Stimulated activated CD8-positive, alpha-beta memory T cell treated with anti-CD3 and anti-CD28 coated beads, Interleukin-7, amount 100 ng/mL, for 4 hours (primary cell): ENCODE measurements around the gene ADAP1.
"Not testable (repeated sequence)": the region's sequence is repeated elsewhere in the genome, so short reads cannot be mapped to it uniquely, and the experiment has no call there.

ENCODE experiments used
- DNase-seq, 2 donors: peaks; one replicate each; pipeline ENCODE4 v3.0.0-alpha.2; 2020; ENCODE audit warnings: low read depth in 2 of 2

The ADAP1 gene

DNA sequence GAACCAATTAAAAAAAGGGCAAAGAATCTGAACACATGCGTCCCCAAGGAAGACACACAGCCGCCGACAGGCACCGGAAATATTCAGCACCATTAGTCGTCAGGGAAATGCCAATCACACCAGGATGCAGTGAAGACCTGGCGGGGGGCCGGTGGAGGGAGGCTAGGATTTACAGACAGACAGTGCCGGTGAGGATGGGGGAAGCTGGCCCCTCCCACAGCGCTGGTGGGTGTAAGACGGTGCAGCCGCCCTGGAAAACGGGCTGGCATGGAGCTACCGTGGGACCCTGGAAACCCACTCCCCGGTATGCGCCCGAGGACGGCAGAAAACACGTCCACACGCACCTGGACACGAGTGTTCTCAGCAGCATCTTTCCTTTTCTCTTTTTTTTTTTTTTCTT, 4.8 kb upstream of the ADAP1 start:
- DNase-seq: no peak

DNA sequence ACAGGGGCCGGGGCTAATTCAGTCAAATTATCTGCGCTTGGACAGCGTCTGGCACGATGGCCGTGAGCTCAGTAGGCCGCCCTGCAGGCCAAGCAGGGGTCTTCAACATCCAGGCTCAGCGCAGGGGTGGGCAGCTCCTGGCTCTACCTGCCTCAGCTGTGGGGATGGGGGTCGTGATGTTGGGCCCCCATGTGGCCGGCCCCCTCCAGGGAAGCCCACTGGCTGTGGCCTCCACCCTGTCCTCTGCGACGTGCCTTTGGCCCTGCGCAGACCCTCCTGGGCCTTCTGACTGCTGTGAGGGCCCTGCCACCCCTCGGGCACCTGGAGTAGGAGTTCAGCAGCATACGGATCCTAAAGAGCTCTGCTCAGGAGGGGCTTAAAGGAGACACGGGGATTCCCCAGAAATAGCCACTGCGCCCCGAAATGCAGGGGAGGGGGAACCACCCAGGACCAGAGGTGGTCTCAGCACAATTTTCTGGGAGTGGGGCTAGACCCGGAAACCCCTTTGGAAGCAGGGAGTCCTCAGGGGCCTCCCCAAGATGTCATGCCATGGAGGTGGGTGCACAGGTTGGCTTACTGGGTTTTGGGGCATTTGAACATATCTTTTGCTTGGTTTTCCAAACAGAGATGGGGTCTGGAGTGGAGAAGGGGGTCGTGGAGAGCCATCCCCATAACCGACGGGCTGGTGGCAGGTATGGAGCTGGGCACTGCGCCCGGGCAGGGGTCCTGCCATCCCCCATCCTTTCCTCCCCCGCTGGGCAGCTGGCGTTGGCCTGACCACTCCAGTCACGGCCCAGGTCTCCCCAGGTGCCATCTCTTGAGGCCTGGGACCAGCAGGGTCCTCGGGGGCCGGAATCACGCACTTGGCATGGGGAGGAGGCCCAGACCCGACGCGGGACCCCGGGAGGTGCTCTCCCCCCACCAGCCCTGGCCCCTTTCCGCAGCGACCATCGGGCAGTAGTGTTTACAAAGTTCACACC, 4.0 kb upstream of the ADAP1 start:
- DNase-seq: no peak

DNA sequence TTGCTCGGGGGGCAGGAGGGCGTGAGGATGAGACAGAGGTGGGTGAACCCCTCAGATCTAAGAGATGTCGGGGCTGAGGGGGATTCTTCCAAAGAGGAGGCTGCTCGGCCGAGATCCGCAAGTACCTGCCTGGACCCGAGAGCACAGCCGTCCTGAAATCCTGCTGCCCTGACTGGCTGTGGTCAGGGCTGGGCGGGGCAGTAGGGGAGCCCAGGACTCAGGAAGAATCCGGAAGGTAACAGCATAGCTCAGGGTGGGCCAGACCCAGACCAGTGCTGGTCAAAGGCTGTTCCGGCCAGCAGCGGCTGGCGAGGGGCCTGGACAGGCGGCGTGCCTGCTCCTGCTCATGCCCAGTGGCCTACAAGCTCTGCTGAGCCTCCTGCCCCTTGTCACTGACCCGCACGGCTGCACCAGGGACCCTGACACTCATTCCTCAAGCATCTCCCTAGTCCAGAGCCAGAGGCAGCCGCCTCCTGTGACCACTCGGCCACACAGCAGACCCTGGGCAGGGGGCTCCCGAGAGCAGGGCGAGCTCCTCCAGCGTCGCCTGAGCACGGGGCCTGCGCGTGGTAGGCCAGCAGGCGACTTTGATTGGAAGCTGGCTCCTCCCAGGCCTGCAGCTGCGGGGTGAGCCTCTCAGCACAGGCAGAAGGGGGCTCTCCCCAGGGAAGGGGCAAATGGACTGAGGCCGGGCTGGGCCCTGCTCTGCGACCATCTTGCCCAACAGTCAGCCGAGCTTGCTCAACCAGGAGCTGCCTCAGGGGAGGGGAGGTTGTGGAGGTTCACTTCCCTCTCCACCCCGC, 3.1 kb upstream of the ADAP1 start:
- no peak for DNase-seq

DNA sequence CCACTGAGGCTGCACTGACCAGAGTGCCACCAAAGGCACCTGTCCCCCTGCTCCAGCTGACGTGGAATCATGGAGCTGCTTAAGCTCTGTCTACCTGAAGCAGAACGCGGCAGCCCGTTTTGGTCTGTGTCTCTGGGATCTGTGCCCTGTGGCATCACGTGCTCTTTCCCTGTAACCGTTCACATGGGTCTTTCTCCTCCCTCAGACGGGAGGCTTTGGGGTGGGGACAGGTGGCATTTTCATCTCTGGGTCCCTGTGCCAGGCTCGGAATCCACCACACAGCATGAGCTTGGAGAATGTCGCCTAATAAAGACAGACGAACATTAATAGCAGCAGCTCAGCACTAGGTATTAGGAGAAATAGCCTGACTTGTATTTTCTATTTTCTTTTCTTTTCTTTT, 1.6 kb upstream of the ADAP1 start:
- no peak for DNase-seq

DNA sequence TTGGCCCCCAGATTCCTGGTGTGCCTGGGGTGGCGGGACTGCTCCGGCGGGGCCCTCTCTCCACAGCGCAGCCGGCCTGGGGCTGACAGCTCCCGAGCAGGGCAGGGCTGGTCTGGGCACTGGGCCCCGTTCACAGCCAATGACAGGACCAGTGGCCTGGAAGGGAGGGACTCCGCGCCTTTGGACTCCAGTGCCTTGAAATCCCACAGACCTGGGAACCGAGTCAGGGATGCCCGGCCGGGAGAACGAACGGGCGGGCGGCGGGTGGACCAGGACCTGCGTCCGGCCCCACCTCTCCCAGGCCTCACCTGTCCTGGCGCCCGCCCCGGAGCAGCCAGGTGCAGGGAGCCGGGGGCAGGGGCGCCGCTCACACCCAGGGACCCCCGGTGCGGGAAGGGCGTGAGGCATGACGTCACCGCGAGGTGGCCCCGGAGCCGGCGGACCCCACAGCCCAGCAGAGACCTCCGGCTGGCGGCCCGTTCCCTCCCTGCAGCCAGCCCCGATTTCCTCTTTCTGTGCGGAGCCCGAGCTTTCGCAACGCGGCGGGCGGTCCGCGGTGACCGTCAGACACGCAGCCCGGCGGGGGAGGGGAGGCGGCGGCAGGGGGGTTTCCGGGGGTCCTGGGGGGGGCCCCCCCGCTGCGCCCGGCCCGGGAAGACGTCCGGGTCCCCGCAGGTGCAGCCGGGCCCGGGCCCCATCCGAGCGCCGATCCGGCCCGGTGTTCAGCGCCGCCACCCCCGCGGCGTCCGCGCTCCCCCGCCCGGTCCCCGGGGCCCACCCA, 743 bp downstream of the ADAP1 start:
- DNase-seq: peak in 1 of 2 donors; percentile 36

DNA sequence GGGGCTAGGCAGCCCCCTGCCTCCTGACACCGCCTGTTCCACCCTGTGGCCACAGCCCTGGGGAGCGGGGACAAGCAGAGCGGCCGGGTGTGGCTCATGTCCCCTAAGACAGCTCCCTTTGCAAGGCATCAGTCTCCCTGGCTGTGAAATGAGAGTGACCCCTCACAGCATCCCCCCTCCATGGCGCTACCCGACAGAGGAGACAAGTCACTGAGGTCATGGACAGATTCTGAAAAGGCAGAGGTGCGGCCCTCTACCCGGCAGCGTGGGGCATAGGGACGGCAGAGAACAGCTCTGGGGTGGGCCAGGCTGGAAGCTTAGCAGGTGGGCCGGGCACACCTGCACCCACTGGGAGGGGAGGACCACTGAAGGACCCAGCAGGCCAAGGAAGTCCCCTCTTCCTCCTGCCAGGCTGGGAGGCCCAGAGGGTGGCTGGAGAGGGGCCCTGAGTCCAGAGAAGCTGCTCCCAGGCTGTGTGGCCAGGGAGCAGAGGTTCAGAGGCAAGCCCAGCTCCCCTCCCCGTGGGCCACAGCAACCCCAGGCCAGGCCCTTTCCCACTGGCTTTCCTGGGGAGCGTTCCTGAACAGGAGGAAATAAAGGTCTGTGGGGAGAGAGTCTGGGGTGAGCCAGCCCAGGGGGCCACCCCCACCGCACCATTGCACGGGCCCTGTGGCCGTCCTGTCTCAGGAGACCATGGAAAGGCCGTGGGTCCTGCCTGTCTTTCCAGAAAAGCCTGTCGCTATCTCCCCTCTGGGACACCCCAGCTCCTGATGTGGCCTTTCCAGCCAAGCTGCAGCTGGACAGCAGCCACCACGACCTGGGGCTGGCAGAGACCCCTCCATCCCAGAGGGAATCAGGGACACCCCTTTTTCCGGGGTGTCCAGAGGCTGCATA, 1.7 kb downstream of the ADAP1 start:
- no peak for DNase-seq

DNA sequence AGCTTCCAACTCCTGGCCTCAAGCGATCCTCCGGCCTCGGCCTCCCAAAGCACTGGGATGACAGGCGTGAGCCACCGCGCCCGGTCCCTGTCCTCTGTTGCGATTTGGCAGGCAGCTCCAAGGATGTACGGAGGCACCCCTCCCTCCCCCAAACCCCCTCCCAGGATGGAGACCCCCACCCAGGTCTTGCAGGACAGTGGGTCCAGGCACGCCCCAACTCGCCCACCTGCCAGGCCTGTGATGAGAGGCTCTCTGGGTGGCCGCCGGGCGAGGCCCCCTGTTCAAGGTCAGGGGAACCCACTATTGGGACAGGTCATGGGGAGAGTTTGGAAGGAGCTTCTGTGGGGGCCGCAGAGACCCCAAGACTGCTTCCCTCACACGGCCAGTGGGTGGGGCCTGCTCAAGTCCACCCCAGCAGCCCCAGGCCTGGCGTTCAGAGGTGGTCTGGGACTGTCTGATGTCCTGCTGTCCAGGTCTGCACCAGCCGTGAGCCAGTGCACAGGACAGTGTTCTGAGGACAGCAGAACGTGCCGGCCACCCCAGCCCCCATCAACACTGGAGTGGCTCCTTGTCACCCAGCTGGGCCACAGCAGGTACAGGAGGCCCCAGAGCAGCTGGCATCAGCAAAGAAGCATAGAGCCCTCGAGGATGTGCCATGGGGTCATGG, 2.5 kb downstream of the ADAP1 start:
- no peak for DNase-seq

DNA sequence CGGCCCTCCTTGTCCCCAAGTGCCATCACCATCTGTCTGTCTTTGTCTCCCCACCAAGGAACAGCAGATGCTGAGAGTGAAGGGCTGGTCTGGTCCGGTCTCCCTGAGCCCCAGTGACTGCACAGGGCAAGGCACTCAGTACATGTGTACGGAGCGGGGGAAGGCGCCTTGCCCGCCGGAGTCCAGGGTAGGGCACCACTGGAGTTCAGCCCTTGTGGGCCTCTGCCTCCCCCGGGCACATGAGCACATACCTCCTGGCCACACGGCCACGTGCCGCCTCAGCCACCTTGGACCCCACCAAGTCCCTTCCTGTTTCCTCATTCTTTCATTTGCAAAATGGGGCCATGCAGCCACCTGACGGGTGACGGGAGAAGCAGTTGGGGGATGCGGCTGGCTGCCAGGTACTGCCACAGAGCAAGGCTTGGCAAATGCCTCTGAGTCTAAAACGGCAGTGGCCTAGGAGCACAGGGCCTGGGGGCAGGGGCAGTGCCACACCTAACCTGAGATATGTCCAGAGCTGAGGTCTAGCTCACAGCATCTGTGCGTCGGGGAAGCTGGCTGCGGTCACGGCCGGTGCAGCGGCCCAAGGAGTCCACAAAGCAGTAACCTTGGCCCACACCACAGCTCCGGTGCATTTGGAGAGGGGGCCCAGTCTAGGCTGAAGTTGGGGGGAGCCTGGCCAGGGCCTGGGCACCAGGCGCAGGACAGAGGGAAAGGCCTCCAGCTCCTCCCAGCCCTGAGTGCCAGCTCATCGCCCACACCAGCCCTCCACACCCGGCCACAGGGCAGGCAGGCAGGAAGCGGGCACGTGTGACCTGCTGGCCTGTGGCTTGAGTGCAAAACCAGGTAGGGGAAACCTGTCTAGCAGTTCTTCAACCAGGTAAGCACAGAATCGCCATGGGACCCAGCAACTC, 5.2 kb downstream of the ADAP1 start:
- no peak for DNase-seq

DNA sequence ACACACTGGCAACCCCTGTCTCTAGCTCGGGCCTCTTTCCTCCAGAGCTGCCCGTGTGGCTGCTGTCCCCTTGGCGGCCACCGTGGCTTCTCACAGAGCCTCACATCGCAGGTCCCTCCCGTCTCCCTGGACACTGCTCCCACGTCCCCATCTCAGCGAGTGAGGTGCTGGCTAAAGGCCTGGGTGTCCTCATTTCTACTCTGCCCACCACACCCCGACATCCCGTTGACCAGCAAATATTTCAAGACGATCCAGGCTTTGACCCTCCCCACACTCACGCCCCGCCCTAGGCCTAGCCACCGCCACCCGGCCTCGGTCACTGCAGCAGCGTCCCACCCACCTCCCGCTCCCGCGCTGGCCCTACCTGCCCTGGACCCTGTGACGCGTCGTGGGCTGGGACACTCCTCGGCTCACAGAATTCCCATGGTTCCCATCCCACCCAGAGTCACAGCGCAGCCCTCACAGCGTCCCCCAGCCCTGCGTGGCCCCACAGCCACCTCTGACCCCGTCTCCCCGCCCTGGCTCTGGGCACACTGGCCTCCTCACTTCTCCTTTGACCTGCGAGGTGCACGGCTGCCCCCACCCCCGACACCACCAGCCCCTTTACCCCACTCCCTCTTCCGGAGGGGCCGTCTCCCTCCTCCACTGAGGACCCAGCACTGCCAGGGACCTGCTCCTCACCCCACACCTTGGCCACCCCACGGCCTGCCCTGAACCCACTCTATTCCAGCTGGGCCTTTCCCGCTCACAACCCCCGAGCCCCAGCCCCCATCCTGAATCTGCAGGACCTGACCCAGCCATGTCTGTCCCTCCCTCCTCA, 6.9 kb downstream of the ADAP1 start:
- DNase-seq: no peak

DNA sequence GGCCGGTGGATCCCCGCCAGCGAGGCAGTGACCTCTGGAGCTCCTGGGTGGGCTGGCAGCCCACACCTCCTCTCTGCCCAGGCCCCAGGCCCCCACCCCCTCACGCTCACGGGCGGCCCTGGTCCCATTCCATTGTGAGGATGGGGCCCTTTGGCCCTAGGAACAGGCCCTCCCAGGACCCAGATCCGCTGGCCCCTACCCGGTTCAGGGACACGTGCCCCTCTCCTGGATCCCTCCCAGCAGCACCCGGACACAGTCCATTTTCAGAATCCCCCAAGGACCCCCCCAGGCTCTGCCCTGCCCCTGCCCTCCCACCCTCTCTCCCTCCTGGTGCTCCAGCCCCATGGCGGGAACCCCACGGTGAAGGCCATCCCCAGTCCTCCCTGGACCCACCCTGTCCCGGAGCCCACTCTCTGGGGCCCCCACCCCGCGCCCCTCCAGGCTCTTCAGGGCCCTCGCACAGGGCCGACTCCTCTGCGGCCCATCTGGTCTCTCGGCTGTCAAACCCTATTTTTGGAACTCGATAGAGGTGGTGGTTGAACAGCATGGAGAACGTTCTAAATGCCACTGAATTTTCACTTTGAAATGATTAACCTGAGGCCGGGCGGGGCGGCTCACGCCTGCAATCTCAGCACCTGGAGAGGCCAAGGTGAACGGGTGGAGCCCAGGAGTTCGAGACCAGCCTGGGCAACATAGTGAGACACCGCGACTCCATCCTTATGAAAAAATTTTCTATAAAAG, 8.1 kb downstream of the ADAP1 start:
- no peak for DNase-seq

DNA sequence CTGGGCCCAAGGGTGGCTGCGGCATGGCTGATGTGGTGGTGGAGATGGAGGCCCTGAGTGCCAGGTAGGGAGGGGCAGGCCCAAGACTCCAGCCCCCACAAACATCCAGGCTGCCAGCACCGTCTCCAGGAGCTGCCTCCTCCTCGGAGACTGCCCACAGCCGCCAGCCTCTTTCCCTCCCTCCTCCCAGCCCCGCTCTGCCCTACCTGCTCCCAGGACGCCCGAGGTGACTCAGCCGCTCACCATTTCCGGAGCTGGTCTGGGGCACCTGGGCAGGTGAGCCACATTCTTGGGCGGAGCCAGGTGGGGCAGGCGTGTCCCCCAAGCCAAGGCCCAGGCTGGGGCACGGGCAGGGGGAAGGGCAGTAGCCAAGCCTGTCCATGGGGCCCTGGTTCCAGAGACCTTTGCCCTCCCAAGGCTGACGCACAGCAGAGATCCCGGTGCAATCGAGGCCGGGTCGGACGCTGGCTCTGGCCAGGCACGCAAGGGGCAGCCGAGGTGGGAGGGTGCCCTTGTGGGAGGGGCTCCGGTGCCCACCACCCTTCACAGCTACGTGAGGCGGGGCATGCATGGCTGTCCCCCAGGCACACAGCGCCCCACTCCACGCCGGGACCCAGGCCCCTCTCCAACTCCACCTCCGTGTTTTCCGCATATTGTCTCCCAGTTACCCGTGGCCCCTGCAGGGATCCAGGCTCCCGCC, 8.8 kb downstream of the ADAP1 start:
- no peak for DNase-seq

DNA sequence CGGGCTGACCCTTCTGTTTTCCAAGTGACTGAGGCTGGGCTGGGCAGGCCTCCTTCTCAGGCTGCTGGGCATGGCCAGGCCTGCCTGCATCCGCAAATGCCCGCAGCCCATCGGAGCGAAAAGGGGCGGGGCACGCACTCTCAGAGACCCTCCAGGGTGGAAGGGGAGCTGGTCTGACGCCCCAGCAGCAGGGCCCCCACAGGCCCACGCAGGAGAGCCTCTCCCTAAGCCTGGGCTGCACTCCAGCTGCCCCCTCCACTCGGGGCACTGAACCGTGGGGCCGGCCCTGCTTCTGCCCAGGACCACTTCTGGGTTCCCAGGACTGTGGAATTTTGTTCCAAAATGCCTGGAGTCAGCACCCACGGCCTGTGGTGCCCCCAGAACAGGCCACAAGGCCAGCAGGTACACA, 9.3 kb downstream of the ADAP1 start:
- no peak for DNase-seq

DNA sequence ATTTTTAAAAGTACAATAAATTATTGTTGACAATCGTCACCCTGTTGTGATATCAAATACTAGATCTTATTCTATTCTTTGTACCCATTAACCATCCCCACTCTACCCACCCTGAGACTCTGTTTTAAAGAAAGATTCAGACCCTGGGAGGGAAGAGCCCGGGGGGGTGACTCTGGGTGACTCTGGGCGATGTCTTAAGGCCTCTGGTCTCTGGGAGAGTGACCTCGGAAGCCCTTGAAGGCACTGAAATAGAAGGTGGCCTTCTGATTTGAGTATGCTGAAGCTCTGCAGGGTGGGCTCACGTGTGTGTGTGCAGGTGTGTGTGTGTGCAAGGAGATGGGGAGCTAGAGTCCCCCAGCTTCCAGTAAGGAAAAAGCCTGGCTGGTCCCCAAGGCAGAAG, 9.7 kb downstream of the ADAP1 start:
- no peak for DNase-seq

DNA sequence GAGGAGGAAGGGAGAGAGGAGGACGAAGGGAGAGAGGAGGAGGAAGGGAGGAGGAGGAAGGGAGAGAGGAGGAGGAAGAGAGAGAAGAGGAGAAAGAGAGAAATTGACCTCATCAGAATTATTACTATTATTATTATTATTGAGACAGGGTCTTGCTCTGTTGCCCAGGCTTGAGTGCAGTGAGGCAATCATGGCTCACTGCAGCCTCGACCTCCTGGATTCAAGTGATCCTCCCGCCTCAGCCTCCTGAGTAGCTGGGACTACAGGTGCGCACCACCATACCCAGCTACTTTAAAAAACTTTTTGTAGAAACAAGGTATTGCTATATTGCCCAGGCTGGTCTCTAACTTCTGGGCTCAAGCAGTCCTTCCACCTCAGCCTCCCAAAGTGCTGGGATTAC, 10.7 kb downstream of the ADAP1 start:
- DNase-seq: not testable (repeated sequence)

DNA sequence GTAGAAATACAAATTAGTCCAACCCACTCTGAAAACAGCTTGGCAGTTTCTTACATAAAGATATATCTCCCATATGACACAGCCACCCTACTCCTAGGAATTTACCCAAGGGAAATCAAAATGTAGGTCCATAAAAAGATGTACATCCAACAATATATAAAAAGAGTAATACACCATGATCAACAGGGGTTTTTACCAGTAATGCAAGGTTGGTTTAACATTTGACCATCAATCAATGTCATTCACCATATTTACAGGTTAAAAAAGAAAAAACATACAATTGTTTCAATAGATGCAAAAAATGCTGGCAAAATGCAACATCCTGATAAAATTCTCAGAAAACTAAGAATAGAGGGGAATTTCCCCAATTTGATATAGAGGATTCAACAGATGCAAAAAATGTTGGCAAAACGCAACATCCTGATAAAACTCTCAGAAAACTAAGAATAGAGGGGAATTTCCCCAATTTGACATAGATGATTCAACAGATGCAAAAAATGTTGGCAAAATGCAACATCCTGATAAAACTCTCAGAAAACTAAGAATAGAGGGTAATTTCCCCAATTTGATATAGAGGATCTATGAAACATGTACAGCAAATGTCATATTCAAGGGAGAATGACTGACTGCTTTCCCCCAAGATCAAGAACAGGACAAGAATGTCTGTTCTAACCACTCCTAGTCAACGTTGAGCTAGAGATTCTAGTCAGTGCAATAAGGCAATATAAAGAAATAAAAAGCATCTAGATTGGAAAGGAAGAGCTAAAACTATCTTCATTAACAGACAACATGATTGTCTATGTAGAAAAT, 13.7 kb downstream of the ADAP1 start:
- DNase-seq: no peak

DNA sequence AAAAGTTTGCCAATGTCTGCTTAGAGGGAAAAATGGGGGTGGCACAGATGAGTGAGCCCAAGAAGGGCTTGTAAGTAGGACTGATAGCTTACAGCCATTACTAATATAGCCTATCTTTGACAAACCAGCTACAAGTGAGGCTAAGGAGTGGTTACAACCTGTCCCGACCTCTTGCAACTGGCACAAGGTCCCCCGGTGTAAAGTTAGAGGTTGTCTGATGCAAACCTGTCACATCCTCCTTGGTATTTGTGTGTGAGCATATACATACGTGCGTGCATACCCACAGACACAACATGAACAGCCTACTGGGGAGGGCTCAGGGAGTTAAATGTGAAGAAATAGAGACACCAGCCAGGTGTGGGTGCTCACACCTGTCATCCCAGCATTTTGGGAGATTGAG, 14.6 kb downstream of the ADAP1 start:
- DNase-seq: no peak
